K562 (cell line): ENCODE measurements around the gene ACSL3. TPM values are rescaled to one million over a fixed set of nuclear protein-coding genes. Genes with fewer than 3 reads are reported as not detected.

ENCODE experiments used
- ATAC-seq: fragments of 200-7000 bp; cut with Tn5 transposase; 3 replicates; pipeline ENCODE4 v1.9.1; 2020; ENCODE audit warnings: moderate library complexity
- BruUV-seq: library from RNA; stranded (reverse); fragments of 400-500 nt; replicated peaks from 2 replicates; lab custom pipeline; 2021; lab: Mats Ljungman, UMichigan
- CTCF ChIA-PET: fragments of 300-600 bp; formaldehyde crosslinking; extraction: SDS; loops from one replicate; lab custom pipeline; 2021; ENCODE audit warnings: low intra/inter-chr PET ratio; lab: Yijun Ruan, JAX
- POLR2A ChIA-PET: fragments of 300-600, 350-650 bp; sonication (Branson Sonifier 250); formaldehyde crosslinking; extraction: SDS; loops from one replicate; lab custom pipeline; 2021; ENCODE audit warnings: antibody characterized with exemption, inconsistent platforms; lab: Yijun Ruan, JAX
- DNase-seq, 4 experiments: peaks; one replicate each; pipeline versions ENCODE4 v3.0.0 to v3.0.0-alpha.2; 2011 to 2018; ENCODE audit warnings: low spot score in 3 of 4, mixed read lengths in 3 of 4; ENCODE audit errors: extremely low read depth in 1 of 4
- FAIRE-seq: peaks from 2 replicates; lab custom pipeline; 2011; peaks lifted over from hg19 to GRCh38; lab: Jason Lieb, UNC
- H2AFZ ChIP-seq: 2 replicates; pipeline ENCODE4 v1.6.0; 2011; ENCODE audit warnings: low read depth, low read length, control low read depth, inconsistent platforms
- H3K27ac ChIP-seq: fragments of 200-600 bp; 3 replicates; pipeline ENCODE4 v1.8.0; 2011; ENCODE audit warnings: low read depth, mild to moderate bottlenecking, control low read depth, inconsistent platforms, low read length, moderate library complexity, mixed read lengths; ENCODE audit errors: extremely low read depth
- H3K27me3 ChIP-seq, 2 experiments: fragments of 300-600 bp in 1 of 2; 2 replicates in 1 of 2; 3 replicates in 1 of 2; pipeline versions ENCODE4 v1.6.0 to v1.8.0; 2011; ENCODE audit warnings: inconsistent platforms in 2 of 2, low read length in 2 of 2, mild to moderate bottlenecking in 1 of 2, mixed read lengths in 1 of 2, moderate library complexity in 1 of 2; ENCODE audit not compliant: control insufficient read depth in 2 of 2, insufficient read depth in 2 of 2
- H3K36me3 ChIP-seq: fragments of 300-600 bp; 3 replicates; pipeline ENCODE4 v1.8.0; 2011; ENCODE audit warnings: mild to moderate bottlenecking, low read length, inconsistent platforms; ENCODE audit not compliant: control insufficient read depth, insufficient read depth
- H3K4me1 ChIP-seq, 2 experiments: fragments of 200-600 bp in 1 of 2; replicated peaks in 1 of 2; 2 replicates in 1 of 2; 3 replicates in 1 of 2; pipeline versions ENCODE4 v1.5.1 to v1.8.0; 2011; ENCODE audit warnings: inconsistent platforms in 2 of 2, low read length in 2 of 2, mild to moderate bottlenecking in 1 of 2, mixed read lengths in 1 of 2, moderate library complexity in 1 of 2; ENCODE audit not compliant: control insufficient read depth in 2 of 2, insufficient read depth in 2 of 2
- H3K4me2 ChIP-seq: 2 replicates; pipeline ENCODE4 v1.6.1; 2011; ENCODE audit warnings: low read length, control low read depth, inconsistent platforms, mixed read lengths; ENCODE audit not compliant: insufficient read depth
- H3K4me3 ChIP-seq: fragments of 200-600 bp; sonication (generic), shearing (Covaris generic); 2 replicates; pipeline ENCODE4 v1.5.1; 2016; ENCODE audit warnings: control low read depth, inconsistent platforms
- H3K79me2 ChIP-seq: fragments of 200-600 bp; 3 replicates; pipeline ENCODE4 v1.8.0; 2011; ENCODE audit warnings: low read length, inconsistent platforms; ENCODE audit not compliant: control insufficient read depth, insufficient read depth
- H3K9ac ChIP-seq, 2 experiments: 2 replicates each; pipeline versions ENCODE4 v1.6.0 to v1.6.1; 2011; ENCODE audit warnings: low read depth in 2 of 2, low read length in 2 of 2, control low read depth in 1 of 2, inconsistent platforms in 1 of 2, mild to moderate bottlenecking in 1 of 2, mixed read lengths in 1 of 2; ENCODE audit not compliant: insufficient read depth in 1 of 2
- H3K9me1 ChIP-seq: one replicate; pipeline ENCODE4 v1.6.0; 2011; ENCODE audit warnings: inconsistent platforms, mild to moderate bottlenecking, low read length, moderate library complexity; ENCODE audit not compliant: control insufficient read depth, insufficient read depth
- H3K9me3 ChIP-seq: replicated peaks from 2 replicates; pipeline ENCODE4 v1.5.1; 2011; ENCODE audit warnings: low read depth, low read length, inconsistent platforms; ENCODE audit not compliant: control insufficient read depth, insufficient read depth
- H4K20me1 ChIP-seq: replicated peaks from 2 replicates; pipeline ENCODE4 v1.6.1; 2011; ENCODE audit warnings: low read length, inconsistent platforms, mixed read lengths; ENCODE audit not compliant: control insufficient read depth, insufficient read depth
- CBX3 ChIP-seq, 2 experiments: IDR thresholded peaks; 1 replicate in 1 of 2; 2 replicates in 1 of 2; pipeline ENCODE4 v1.6.1; 2012; ENCODE audit warnings: inconsistent platforms in 2 of 2, low read length in 2 of 2, borderline replicate concordance in 1 of 2, control low read depth in 1 of 2
- CTBP1 ChIP-seq: fragments of 450-650 bp; IDR thresholded peaks from 2 replicates; pipeline ENCODE4 v1.6.1; 2016; ENCODE audit warnings: borderline replicate concordance
- GTF2F1 ChIP-seq: IDR thresholded peaks from 2 replicates; pipeline ENCODE4 v1.6.1; 2011; ENCODE audit warnings: low read depth, low read length, improper control_type of control experiment
- JUND ChIP-seq, 2 experiments: IDR thresholded peaks; 2 replicates in 1 of 2; 3 replicates in 1 of 2; pipeline ENCODE4 v1.6.1; 2011; ENCODE audit warnings: borderline replicate concordance in 2 of 2, low read depth in 2 of 2, low read length in 2 of 2, improper control_type of control experiment in 1 of 2, missing biosample characterization in 1 of 2, missing genetic modification characterization in 1 of 2, missing genetic modification reagents in 1 of 2
- MEF2A ChIP-seq: IDR thresholded peaks from 2 replicates; pipeline ENCODE4 v1.6.1; 2011; ENCODE audit warnings: low read depth, mild to moderate bottlenecking, low read length, moderate library complexity; ENCODE audit not compliant: control insufficient read depth
- MYBL2 ChIP-seq, 2 experiments: fragments of 450-650 bp in 1 of 2; sonication (generic) in 1 of 2; formaldehyde crosslinking in 1 of 2; IDR thresholded peaks; 2 replicates each; pipeline versions ENCODE4 v1.6.1 to v1.8.1; 2017 to 2022; ENCODE audit warnings: borderline replicate concordance in 1 of 2, inconsistent platforms in 1 of 2, low read depth in 1 of 2, mild to moderate bottlenecking in 1 of 2, missing genetic modification reagents in 1 of 2, moderate library complexity in 1 of 2
- NUFIP1 ChIP-seq: fragments of 450-650 bp; IDR thresholded peaks from 2 replicates; pipeline ENCODE4 v1.6.1; 2018; ENCODE audit not compliant: partially characterized antibody
- POLR3A ChIP-seq: IDR thresholded peaks from 2 replicates; pipeline ENCODE4 v1.6.1; 2011; ENCODE audit warnings: borderline replicate concordance, mild to moderate bottlenecking, moderate library complexity; ENCODE audit not compliant: insufficient read length, insufficient read depth; ENCODE audit errors: extremely low read depth
- ZNF282 ChIP-seq: sonication (generic); formaldehyde crosslinking; IDR thresholded peaks from 2 replicates; pipeline ENCODE4 v1.8.1; 2023; ENCODE audit warnings: missing genetic modification reagents
- ZNF586 ChIP-seq: fragments of 450-650 bp; formaldehyde crosslinking; conservative IDR thresholded peaks from 2 replicates; pipeline ENCODE4 v1.4.0; 2020; ENCODE audit warnings: mild to moderate bottlenecking, moderate library complexity
- ZNF77 ChIP-seq: fragments of 250-450 bp; sonication (Bioruptor Pico); IDR thresholded peaks from 2 replicates; pipeline ENCODE4 v1.5.0; 2020
- WGBS: fragments of 100-300 bp; shearing (Covaris generic); methylation state at CpG from one replicate; pipeline ENCODE4 v1.1.6; 2016; ENCODE audit warnings: low coverage, mixed read lengths; ENCODE audit not compliant: insufficient coverage; ENCODE audit errors: missing lambda C conversion rate; 5-methylcytosine and 5-hydroxymethylcytosine counted together
- in situ Hi-C: fragments of 300-500 bp; cut with MboI; formaldehyde crosslinking; loops from 4 replicates; pipeline ENCODE4 v1.15.0; 2018; ENCODE audit warnings: inconsistent platforms, mixed read lengths
- intact Hi-C: fragments of 100-400 bp; cut with micrococcal nuclease; formaldehyde crosslinking; loops from 2 replicates; pipeline ENCODE4 v1.14.2; 2022
- polyA plus RNA-seq, 8 experiments: library from polyadenylated mRNA; depleted of rRNA in 4 of 8; stranded (reverse) in 5 of 8; unstranded in 3 of 8; fragments of >200 nt; fragmentation: Nextera tagmentation in 2 of 8; fragmentation: Illumina TruSeq in 1 of 8; extraction: Ambion mirVana in 2 of 8; extraction: Trizol in 1 of 8; gene quantifications; 2 replicates each; pipeline versions ENCODE4 v1.2.1 to v1.2.3, GENCODE V29; 2011 to 2014; ENCODE audit warnings: inconsistent platforms in 1 of 8, missing spikeins in 1 of 8
- total RNA-seq, 7 experiments: library from RNA; depleted of rRNA in 6 of 7; stranded (reverse); fragments of >200 nt in 6 of 7; fragmentation: Illumina TruSeq in 2 of 7; extraction: Trizol in 2 of 7; gene quantifications; 2 replicates each; pipeline versions ENCODE4 v1.2.1 to v1.2.3, GENCODE V29; 2011 to 2021; ENCODE audit warnings: low replicate concordance in 1 of 7
- TF ChIP-seq, protein P1 (sequence below), 2 experiments: fragments of 450-650 bp; conservative IDR thresholded peaks; 2 replicates each; pipeline ENCODE4 v1.6.1; 2017; ENCODE audit warnings: mild to moderate bottlenecking in 2 of 2, moderate library complexity in 2 of 2
- TF ChIP-seq, protein P2 (sequence below): fragments of 200-800 bp; sonication (Bioruptor generic); IDR thresholded peaks from 2 replicates; pipeline ENCODE4 v1.6.1; 2017; ENCODE audit warnings: missing genetic modification characterization, missing compliant biosample characterization
- TF ChIP-seq, protein P3 (sequence below): fragments of 250-450 bp; sonication (Bioruptor Pico); IDR thresholded peaks from 2 replicates; pipeline ENCODE4 v1.8.0; 2021; ENCODE audit warnings: moderate library complexity, mild to moderate bottlenecking, inconsistent platforms
- TF ChIP-seq, protein P4 (sequence below), 2 experiments: fragments of 450-650 bp in 1 of 2; IDR thresholded peaks; 2 replicates each; pipeline ENCODE4 v1.6.1; 2011 to 2017; ENCODE audit warnings: low read depth in 2 of 2, antibody characterized with exemption in 1 of 2, borderline replicate concordance in 1 of 2, low read length in 1 of 2, mild to moderate bottlenecking in 1 of 2, mixed read lengths in 1 of 2; ENCODE audit not compliant: control insufficient read depth in 1 of 2

ACSL3 gene
- total and polyA plus RNA-seq, 9 of the 15 experiments (the other 6 are each of a cell fraction or from before 2014, with no cell fraction given): 21.3 to 123 (median 85.2) TPM

- H3K4me1 ChIP-seq: peaks cover 0 to 6% of the 10 kb centered on the region in 2 experiments; a peak in 1 of 5 replicates
- WGBS: 4% methylated on average over 2 of the region's 2 CpGs
- CTCF ChIA-PET: no interaction called here
- DNase-seq (no peak), FAIRE-seq (no peak), ATAC-seq (no peak)
- in situ Hi-C loops (no loop called here), intact Hi-C loops (loop anchor here (5.0 kb wide), 1 partner anchor 57 kb away; no protein-coding TSS in a partner anchor)
- no peaks in the 10 kb centered on the region for H3K9me1 ChIP-seq
- POLR2A ChIA-PET: no interaction called here
- no peaks in the 10 kb centered on the region for H4K20me1 ChIP-seq
- H3K9ac ChIP-seq: no peak overlapping the region
- no TSS peak for BruUV-seq
- no peaks in the 10 kb centered on the region for H3K27me3 ChIP-seq
- H3K4me2 ChIP-seq: no peak overlapping the region
- H3K36me3 ChIP-seq: no peaks in the 10 kb centered on the region
- H3K79me2 ChIP-seq: no peaks in the 10 kb centered on the region
- TF ChIP-seq, protein P1, sequence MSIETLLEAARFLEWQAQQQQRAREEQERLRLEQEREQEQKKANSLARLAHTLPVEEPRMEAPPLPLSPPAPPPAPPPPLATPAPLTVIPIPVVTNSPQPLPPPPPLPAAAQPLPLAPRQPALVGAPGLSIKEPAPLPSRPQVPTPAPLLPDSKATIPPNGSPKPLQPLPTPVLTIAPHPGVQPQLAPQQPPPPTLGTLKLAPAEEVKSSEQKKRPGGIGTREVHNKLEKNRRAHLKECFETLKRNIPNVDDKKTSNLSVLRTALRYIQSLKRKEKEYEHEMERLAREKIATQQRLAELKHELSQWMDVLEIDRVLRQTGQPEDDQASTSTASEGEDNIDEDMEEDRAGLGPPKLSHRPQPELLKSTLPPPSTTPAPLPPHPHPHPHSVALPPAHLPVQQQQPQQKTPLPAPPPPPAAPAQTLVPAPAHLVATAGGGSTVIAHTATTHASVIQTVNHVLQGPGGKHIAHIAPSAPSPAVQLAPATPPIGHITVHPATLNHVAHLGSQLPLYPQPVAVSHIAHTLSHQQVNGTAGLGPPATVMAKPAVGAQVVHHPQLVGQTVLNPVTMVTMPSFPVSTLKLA (conservative IDR thresholded peaks at IDR 0.05): no peak
- TF ChIP-seq, protein P2, sequence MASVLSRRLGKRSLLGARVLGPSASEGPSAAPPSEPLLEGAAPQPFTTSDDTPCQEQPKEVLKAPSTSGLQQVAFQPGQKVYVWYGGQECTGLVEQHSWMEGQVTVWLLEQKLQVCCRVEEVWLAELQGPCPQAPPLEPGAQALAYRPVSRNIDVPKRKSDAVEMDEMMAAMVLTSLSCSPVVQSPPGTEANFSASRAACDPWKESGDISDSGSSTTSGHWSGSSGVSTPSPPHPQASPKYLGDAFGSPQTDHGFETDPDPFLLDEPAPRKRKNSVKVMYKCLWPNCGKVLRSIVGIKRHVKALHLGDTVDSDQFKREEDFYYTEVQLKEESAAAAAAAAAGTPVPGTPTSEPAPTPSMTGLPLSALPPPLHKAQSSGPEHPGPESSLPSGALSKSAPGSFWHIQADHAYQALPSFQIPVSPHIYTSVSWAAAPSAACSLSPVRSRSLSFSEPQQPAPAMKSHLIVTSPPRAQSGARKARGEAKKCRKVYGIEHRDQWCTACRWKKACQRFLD (CRISPR knock-in tag): no peak
- TF ChIP-seq ZNF77 (CRISPR knock-in tag) (no peak), CTBP1 (no peak), CBX3 (IDR thresholded peaks at IDR 0.05; ENCODE audit: borderline replicate concordance in 1 of 2, low read length in 2 of 2) (no peak), ZNF282 (no peak), MYBL2 (IDR thresholded peaks at IDR 0.05; ENCODE audit: low read depth) (no peak), MYBL2 (CRISPR knock-in tag; IDR thresholded peaks at IDR 0.05; ENCODE audit: borderline replicate concordance) (no peak), POLR3A (no peak), GTF2F1 (no peak), JUND (IDR thresholded peaks at IDR 0.05; ENCODE audit: borderline replicate concordance, low read depth, low read length) (no peak), JUND (tag; IDR thresholded peaks at IDR 0.05; ENCODE audit: borderline replicate concordance, low read depth, low read length) (no peak), ZNF586 (CRISPR knock-in tag) (no peak), NUFIP1 (no peak), MEF2A (no peak)
- TF ChIP-seq, protein P3, sequence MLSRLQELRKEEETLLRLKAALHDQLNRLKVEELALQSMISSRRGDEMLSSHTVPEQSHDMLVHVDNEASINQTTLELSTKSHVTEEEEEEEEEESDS (CRISPR knock-in tag): no peak
- TF ChIP-seq, protein P4, sequence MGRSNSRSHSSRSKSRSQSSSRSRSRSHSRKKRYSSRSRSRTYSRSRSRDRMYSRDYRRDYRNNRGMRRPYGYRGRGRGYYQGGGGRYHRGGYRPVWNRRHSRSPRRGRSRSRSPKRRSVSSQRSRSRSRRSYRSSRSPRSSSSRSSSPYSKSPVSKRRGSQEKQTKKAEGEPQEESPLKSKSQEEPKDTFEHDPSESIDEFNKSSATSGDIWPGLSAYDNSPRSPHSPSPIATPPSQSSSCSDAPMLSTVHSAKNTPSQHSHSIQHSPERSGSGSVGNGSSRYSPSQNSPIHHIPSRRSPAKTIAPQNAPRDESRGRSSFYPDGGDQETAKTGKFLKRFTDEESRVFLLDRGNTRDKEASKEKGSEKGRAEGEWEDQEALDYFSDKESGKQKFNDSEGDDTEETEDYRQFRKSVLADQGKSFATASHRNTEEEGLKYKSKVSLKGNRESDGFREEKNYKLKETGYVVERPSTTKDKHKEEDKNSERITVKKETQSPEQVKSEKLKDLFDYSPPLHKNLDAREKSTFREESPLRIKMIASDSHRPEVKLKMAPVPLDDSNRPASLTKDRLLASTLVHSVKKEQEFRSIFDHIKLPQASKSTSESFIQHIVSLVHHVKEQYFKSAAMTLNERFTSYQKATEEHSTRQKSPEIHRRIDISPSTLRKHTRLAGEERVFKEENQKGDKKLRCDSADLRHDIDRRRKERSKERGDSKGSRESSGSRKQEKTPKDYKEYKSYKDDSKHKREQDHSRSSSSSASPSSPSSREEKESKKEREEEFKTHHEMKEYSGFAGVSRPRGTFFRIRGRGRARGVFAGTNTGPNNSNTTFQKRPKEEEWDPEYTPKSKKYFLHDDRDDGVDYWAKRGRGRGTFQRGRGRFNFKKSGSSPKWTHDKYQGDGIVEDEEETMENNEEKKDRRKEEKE (IDR thresholded peaks at IDR 0.05; ENCODE audit: borderline replicate concordance in 1 of 2, control insufficient read depth in 1 of 2, low read depth in 2 of 2, low read length in 1 of 2): no peak
- no peak overlapping the region for H3K4me3 ChIP-seq
- no peak overlapping the region for H2AFZ ChIP-seq
- H3K27ac ChIP-seq: no peak overlapping the region
- H3K9me3 ChIP-seq: no peaks in the 10 kb centered on the region
Observed at GRCh38 chr2:222984908-222985307, 124.1 kb downstream of the ACSL3 start.
